Trophoblast cell (in vitro differentiated cells and primary cell): ENCODE measurements around the gene RECQL5.

Experiments used
- DNase-seq, 2 donors: peaks; one replicate each; pipeline ENCODE4 v3.0.0-alpha.2; 2016
- H2AFZ ChIP-seq: 2 replicates; pipeline ENCODE4 v1.6.1; 2013; ENCODE audit warnings: low read length, moderate library complexity, mild to moderate bottlenecking; ENCODE audit not compliant: insufficient read depth, poor library complexity
- H2AK5ac ChIP-seq: 2 replicates; pipeline ENCODE4 v1.6.1; 2013; ENCODE audit warnings: mild to moderate bottlenecking, low read length
- H2BK120ac ChIP-seq: 2 replicates; pipeline ENCODE4 v1.6.1; 2013; ENCODE audit warnings: low read length, mild to moderate bottlenecking, moderate library complexity; ENCODE audit not compliant: insufficient read depth, poor library complexity
- H2BK12ac ChIP-seq: 2 replicates; pipeline ENCODE4 v1.6.1; 2013; ENCODE audit warnings: mild to moderate bottlenecking, low read length, moderate library complexity
- H2BK5ac ChIP-seq: 2 replicates; pipeline ENCODE4 v1.6.1; 2013; ENCODE audit warnings: low read length, low read depth, moderate library complexity, mild to moderate bottlenecking; ENCODE audit not compliant: poor library complexity
- H3K14ac ChIP-seq: 2 replicates; pipeline ENCODE4 v1.6.1; 2013; ENCODE audit warnings: mild to moderate bottlenecking, low read length
- H3K18ac ChIP-seq: 2 replicates; pipeline ENCODE4 v1.6.1; 2013; ENCODE audit warnings: mild to moderate bottlenecking, low read length
- H3K23ac ChIP-seq: 2 replicates; pipeline ENCODE4 v1.6.1; 2013; ENCODE audit warnings: low read length
- H3K27ac ChIP-seq: 2 replicates; pipeline ENCODE4 v1.5.1; 2013; ENCODE audit warnings: low read depth, mild to moderate bottlenecking, inconsistent platforms, low read length, moderate library complexity
- H3K27me3 ChIP-seq: 2 replicates; pipeline ENCODE4 v1.6.1; 2013; ENCODE audit warnings: inconsistent platforms, mild to moderate bottlenecking, low read length, moderate library complexity; ENCODE audit not compliant: insufficient read depth
- H3K36me3 ChIP-seq, 2 experiments: 1 replicate in 1 of 2; 2 replicates in 1 of 2; pipeline ENCODE4 v1.6.1; 2013; ENCODE audit warnings: low read length in 2 of 2, mild to moderate bottlenecking in 2 of 2, moderate library complexity in 1 of 2; ENCODE audit not compliant: insufficient read depth in 2 of 2, control insufficient read depth in 1 of 2
- H3K4ac ChIP-seq: 2 replicates; pipeline ENCODE4 v1.6.1; 2013; ENCODE audit warnings: low read depth, mild to moderate bottlenecking, low read length, moderate library complexity
- H3K4me1 ChIP-seq, 2 experiments: 1 replicate in 1 of 2; 2 replicates in 1 of 2; pipeline ENCODE4 v1.6.1; 2013; ENCODE audit warnings: low read length in 2 of 2, mild to moderate bottlenecking in 2 of 2, moderate library complexity in 1 of 2; ENCODE audit not compliant: insufficient read depth in 2 of 2, control insufficient read depth in 1 of 2
- H3K4me2 ChIP-seq: 2 replicates; pipeline ENCODE4 v1.6.1; 2013; ENCODE audit warnings: inconsistent platforms, mild to moderate bottlenecking, low read length, moderate library complexity
- H3K4me3 ChIP-seq: 2 replicates; pipeline ENCODE4 v1.5.1; 2013; ENCODE audit warnings: mild to moderate bottlenecking, low read depth, low read length, inconsistent platforms
- H3K79me1 ChIP-seq: one replicate; pipeline ENCODE4 v1.6.1; 2013; ENCODE audit warnings: low read length
- H3K79me2 ChIP-seq: 2 replicates; pipeline ENCODE4 v1.6.1; 2013; ENCODE audit warnings: low read length, mild to moderate bottlenecking; ENCODE audit not compliant: control insufficient read depth, insufficient read depth, poor library complexity
- H3K9ac ChIP-seq: 2 replicates; pipeline ENCODE4 v1.6.1; 2013; ENCODE audit warnings: mild to moderate bottlenecking, low read length
- H3K9me3 ChIP-seq: 2 replicates; pipeline ENCODE4 v1.6.1; 2013; ENCODE audit warnings: low read depth, mild to moderate bottlenecking, control low read depth, inconsistent platforms, low read length; ENCODE audit not compliant: insufficient read depth
- H4K12ac ChIP-seq: 2 replicates; pipeline ENCODE4 v1.6.1; 2013; ENCODE audit warnings: low read depth, mild to moderate bottlenecking, low read length, moderate library complexity
- H4K8ac ChIP-seq: 2 replicates; pipeline ENCODE4 v1.6.1; 2013; ENCODE audit warnings: low read depth, mild to moderate bottlenecking, low read length, moderate library complexity
- H4K91ac ChIP-seq: one replicate; pipeline ENCODE4 v1.6.1; 2013; ENCODE audit warnings: low read depth, mild to moderate bottlenecking, low read length, moderate library complexity
- WGBS: extraction: QIAGEN DNeasy Blood & Tissue Kit; methylation state at CpG from one replicate; pipeline ENCODE4 v1.1.7; 2013; ENCODE audit warnings: missing lambda C conversion rate; ENCODE audit not compliant: insufficient read length, insufficient coverage; ENCODE audit errors: extremely low coverage; 5-methylcytosine and 5-hydroxymethylcytosine counted together

Gene RECQL5

DNA sequence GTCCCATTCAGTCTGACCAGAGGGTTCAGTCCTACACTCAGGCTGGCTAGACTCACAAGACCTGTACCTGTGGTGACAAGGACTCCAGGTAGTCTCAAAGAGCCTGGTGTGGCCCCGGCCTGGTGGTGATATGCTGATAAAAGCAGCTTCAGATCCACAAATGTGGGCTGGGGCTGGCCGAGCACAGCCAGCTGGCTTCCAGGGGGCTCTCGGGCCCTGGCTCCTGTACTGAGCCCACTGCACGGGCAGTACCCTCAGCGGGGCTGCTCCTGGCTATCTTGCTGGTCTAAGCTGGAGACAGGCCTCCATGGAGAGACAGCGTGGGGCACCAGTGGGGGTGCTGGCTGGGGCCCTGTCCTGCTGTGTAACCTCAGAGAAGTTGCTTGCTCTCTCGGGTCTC, 29.4 kb downstream of the RECQL5 start:
- H3K23ac ChIP-seq, result no peak overlapping the region
- H2BK5ac ChIP-seq, result no peak overlapping the region
- peaks cover 1% of the 10 kb centered on the region for H3K9me3 ChIP-seq
- H3K36me3 ChIP-seq, result peaks cover 0 to 4% of the 10 kb centered on the region in 2 experiments
- H4K12ac ChIP-seq, result no peak overlapping the region
- H3K4me1 ChIP-seq, result peaks cover 32 to 35% of the 10 kb centered on the region in 2 experiments
- H3K14ac ChIP-seq, result no peak overlapping the region
- H3K79me1 ChIP-seq, result peaks cover 15% of the 10 kb centered on the region
- no peak overlapping the region for H4K91ac ChIP-seq
- no peak overlapping the region for H3K4me3 ChIP-seq
- H2BK120ac ChIP-seq, result no peak overlapping the region
- no peak overlapping the region for H2AFZ ChIP-seq
- no peaks in the 10 kb centered on the region for H3K27me3 ChIP-seq
- no peak overlapping the region for H3K4me2 ChIP-seq
- no peak overlapping the region for H3K27ac ChIP-seq
- H3K79me2 ChIP-seq, result no peaks in the 10 kb centered on the region
- H2AK5ac ChIP-seq, result no peak overlapping the region
- WGBS, result no CpG with 5 or more reads among the region's 7 CpGs
- H4K8ac ChIP-seq, result no peak overlapping the region
- no peak overlapping the region for H3K18ac ChIP-seq
- no peak overlapping the region for H3K9ac ChIP-seq
- no peak overlapping the region for H2BK12ac ChIP-seq
- no peak overlapping the region for H3K4ac ChIP-seq
- DNase-seq, result no peak

DNA sequence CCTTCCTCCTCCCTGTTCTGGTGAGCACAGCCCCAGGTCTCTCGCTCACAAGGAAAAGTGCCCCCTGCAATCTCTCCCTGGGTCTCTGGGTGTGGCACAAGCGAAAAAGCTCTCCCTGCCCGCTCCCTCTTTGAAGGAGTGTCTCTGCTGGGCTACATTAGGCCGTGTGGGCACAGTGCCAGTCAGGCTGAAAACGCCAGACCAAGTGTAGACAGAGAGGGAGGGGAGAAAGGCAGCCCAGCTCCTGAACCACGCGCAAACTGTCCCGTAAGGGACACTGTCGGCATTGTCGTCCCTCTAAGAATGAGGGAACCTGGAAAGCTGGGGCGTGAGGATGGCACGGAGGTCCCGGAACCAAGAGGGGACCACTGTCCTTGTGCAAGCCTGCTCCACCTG, 29.8 kb downstream of the RECQL5 start:
- no peaks in the 10 kb centered on the region for H3K79me2 ChIP-seq
- H3K9ac ChIP-seq, result no peak overlapping the region
- no peak overlapping the region for H4K91ac ChIP-seq
- H3K4me1 ChIP-seq, result peaks cover 30 to 33% of the 10 kb centered on the region in 2 experiments
- peaks cover 1% of the 10 kb centered on the region for H3K9me3 ChIP-seq
- H3K18ac ChIP-seq, result no peak overlapping the region
- H3K14ac ChIP-seq, result no peak overlapping the region
- no peak overlapping the region for H2AK5ac ChIP-seq
- no peak overlapping the region for H3K23ac ChIP-seq
- no peak overlapping the region for H3K4me2 ChIP-seq
- no peak overlapping the region for H4K8ac ChIP-seq
- H2AFZ ChIP-seq, result no peak overlapping the region
- no peak overlapping the region for H3K4ac ChIP-seq
- no peak overlapping the region for H3K27ac ChIP-seq
- H3K27me3 ChIP-seq, result no peaks in the 10 kb centered on the region
- no peak overlapping the region for H4K12ac ChIP-seq
- DNase-seq, result no peak
- H2BK5ac ChIP-seq, result no peak overlapping the region
- H2BK12ac ChIP-seq, result no peak overlapping the region
- peaks cover 0 to 4% of the 10 kb centered on the region in 2 experiments for H3K36me3 ChIP-seq
- H2BK120ac ChIP-seq, result no peak overlapping the region
- no CpG with 5 or more reads among the region's 13 CpGs for WGBS
- peaks cover 15% of the 10 kb centered on the region for H3K79me1 ChIP-seq
- H3K4me3 ChIP-seq, result no peak overlapping the region

DNA sequence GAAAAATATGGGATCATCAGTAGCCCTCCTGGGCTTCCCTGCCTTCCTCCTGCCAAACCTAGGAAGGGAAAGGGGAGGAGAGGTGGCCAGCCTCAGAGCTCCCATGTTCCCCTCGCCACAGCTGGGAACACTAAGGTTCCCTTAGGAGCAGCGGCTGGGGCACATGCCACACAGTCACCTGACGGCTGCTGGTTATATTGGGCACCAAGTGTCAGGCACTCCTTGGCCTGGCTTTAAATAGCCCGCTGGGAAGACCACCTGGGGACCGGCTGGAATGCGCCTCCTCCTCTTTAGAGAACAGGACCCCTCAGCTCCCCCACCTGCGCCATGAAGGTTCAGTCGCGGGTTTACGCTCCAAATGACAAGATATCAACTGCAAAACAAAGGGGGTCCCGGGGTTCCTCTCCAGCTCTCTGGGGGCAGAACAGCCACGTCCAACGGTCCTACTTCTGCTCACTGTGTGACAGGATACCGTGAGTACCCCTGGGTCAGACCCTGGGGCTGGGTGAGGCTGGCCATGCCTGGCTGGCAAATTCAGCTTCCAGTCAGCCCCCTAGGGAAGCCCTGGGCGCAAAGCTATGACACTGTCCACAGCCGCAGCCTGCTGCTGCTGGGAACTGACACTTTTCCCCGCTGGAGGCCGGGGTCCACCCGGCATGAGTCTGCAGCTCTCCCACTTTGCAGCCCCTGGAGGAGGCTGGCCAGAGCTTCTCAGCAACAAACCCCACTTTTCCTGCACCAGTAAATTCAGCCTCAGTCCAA, 30.4 kb downstream of the RECQL5 start:
- Histone ChIP-seq H3K27ac (no peak overlapping the region), H3K27me3 (no peaks in the 10 kb centered on the region), H4K91ac (no peak overlapping the region), H3K23ac (no peak overlapping the region), H3K4ac (no peak overlapping the region), H3K79me2 (no peaks in the 10 kb centered on the region), H3K9me3 (peaks cover 1% of the 10 kb centered on the region), H3K18ac (no peak overlapping the region), H3K4me3 (no peak overlapping the region), H3K14ac (no peak overlapping the region), H2AFZ (no peak overlapping the region), H2BK120ac (no peak overlapping the region), H3K4me1 (peaks cover 26 to 29% of the 10 kb centered on the region in 2 experiments), H3K79me1 (peaks cover 13% of the 10 kb centered on the region), H3K36me3 (peaks cover 0 to 4% of the 10 kb centered on the region in 2 experiments), H3K9ac (no peak overlapping the region), H4K12ac (no peak overlapping the region), H4K8ac (no peak overlapping the region), H2BK12ac (no peak overlapping the region), H2BK5ac (no peak overlapping the region), H3K4me2 (no peak overlapping the region), H2AK5ac (no peak overlapping the region)
- WGBS, result no CpG with 5 or more reads among the region's 19 CpGs
- no peak for DNase-seq

DNA sequence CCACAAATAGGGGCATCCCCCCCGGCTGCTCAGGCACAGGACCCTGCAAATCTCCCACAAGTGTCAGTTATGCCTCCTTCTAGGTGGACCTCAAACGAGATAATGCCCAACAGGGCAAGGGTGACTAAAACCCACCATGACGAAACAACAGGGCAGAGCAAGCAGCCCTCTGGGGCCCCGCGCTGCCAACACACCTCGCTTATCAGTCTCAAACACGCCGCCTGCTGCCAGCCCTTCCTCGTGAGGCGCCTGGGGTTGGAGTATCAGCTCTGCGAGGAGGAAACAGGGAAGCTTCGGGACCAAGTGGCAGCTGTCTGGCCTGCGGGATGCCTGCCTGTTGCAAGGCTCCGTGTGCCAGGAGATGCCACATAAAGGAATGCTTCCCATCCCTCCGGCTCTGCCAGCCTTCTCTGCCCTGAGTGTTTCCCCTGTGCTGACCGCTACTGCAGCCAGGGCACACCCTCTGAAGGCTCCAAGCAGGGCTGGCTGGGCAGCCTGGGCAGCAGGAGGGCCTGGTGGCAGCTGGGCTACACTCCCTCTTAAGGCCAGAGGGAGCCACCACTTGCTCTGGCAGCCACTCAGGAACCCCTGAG, 31.2 kb downstream of the RECQL5 start:
- no peak overlapping the region for H3K23ac ChIP-seq
- no peak overlapping the region for H2BK5ac ChIP-seq
- H4K12ac ChIP-seq, result no peak overlapping the region
- no peak overlapping the region for H3K9ac ChIP-seq
- H3K14ac ChIP-seq, result no peak overlapping the region
- no peak overlapping the region for H3K4me2 ChIP-seq
- no peaks in the 10 kb centered on the region for H3K79me2 ChIP-seq
- H4K91ac ChIP-seq, result no peak overlapping the region
- H4K8ac ChIP-seq, result no peak overlapping the region
- no peak overlapping the region for H3K18ac ChIP-seq
- no peak overlapping the region for H3K27ac ChIP-seq
- H3K4ac ChIP-seq, result no peak overlapping the region
- H3K36me3 ChIP-seq, result peaks cover 5 to 9% of the 10 kb centered on the region in 2 experiments
- no peak overlapping the region for H2AFZ ChIP-seq
- peaks cover 1% of the 10 kb centered on the region for H3K9me3 ChIP-seq
- peaks cover 22 to 24% of the 10 kb centered on the region in 2 experiments for H3K4me1 ChIP-seq
- H3K79me1 ChIP-seq, result peaks cover 13% of the 10 kb centered on the region
- no CpG with 5 or more reads among the region's 16 CpGs for WGBS
- no peak overlapping the region for H2AK5ac ChIP-seq
- no peak for DNase-seq
- no peak overlapping the region for H2BK12ac ChIP-seq
- no peaks in the 10 kb centered on the region for H3K27me3 ChIP-seq
- no peak overlapping the region for H3K4me3 ChIP-seq
- H2BK120ac ChIP-seq, result no peak overlapping the region
